ENCODE results near the gene AGBL1. TPM values are rescaled to one million over a fixed set of nuclear protein-coding genes. Genes with fewer than 3 reads are reported as not detected.

The AGBL1 gene
- total RNA-seq, 4 donors from 2014 or later: 0.40 TPM; not detected in 3

DNA sequence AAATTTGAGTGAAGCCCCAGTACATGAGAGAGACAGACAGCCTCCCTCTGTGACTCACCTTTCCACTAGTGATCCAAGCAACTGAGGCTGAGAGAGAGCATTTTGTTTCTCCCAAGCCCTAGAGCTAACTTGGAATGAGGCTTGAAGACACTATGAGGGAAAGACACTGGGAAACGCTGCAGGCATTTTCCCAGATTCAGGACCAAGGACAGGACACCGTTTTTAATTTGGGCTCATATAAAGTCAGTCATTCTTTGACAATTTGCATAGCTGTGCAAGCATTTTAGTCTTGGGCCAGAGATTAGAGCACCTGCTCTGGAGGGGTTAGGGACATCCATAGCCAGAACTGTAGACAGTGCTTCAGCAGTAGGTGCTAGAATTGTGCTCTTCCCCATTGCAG lies 249.0 kb downstream of the AGBL1 start:
- peaks cover 0 to 10% (median 0%) of the 10 kb centered on the region in 4 donors for H3K9me3 ChIP-seq
- H3K36me3 ChIP-seq: no peaks in the 10 kb centered on the region
- no peak for TF ChIP-seq POLR2A (IDR thresholded peaks at IDR 0.05)
- no peak overlapping the region for H3K4me3 ChIP-seq
- no peak for DNase-seq
- no peaks in the 10 kb centered on the region for H3K27me3 ChIP-seq
- no peak overlapping the region for H3K27ac ChIP-seq
- no peaks in the 10 kb centered on the region for H3K4me1 ChIP-seq

- TF ChIP-seq, protein P1, sequence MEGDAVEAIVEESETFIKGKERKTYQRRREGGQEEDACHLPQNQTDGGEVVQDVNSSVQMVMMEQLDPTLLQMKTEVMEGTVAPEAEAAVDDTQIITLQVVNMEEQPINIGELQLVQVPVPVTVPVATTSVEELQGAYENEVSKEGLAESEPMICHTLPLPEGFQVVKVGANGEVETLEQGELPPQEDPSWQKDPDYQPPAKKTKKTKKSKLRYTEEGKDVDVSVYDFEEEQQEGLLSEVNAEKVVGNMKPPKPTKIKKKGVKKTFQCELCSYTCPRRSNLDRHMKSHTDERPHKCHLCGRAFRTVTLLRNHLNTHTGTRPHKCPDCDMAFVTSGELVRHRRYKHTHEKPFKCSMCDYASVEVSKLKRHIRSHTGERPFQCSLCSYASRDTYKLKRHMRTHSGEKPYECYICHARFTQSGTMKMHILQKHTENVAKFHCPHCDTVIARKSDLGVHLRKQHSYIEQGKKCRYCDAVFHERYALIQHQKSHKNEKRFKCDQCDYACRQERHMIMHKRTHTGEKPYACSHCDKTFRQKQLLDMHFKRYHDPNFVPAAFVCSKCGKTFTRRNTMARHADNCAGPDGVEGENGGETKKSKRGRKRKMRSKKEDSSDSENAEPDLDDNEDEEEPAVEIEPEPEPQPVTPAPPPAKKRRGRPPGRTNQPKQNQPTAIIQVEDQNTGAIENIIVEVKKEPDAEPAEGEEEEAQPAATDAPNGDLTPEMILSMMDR (IDR thresholded peaks at IDR 0.05): no peak
- TF ChIP-seq POLR2A (IDR thresholded peaks at IDR 0.05): no peak
- no peak overlapping the region for H3K4me3 ChIP-seq
- H3K9me3 ChIP-seq: peaks cover 0 to 10% (median 0%) of the 10 kb centered on the region in 4 donors
- H3K36me3 ChIP-seq: no peaks in the 10 kb centered on the region
- H3K4me1 ChIP-seq: no peaks in the 10 kb centered on the region
- DNase-seq: no peak
- no peaks in the 10 kb centered on the region for H3K27me3 ChIP-seq
- no peak overlapping the region for H3K27ac ChIP-seq
Observed at GRCh38 chr15:86329311-86330013, 249.8 kb downstream of the AGBL1 start.

DNA sequence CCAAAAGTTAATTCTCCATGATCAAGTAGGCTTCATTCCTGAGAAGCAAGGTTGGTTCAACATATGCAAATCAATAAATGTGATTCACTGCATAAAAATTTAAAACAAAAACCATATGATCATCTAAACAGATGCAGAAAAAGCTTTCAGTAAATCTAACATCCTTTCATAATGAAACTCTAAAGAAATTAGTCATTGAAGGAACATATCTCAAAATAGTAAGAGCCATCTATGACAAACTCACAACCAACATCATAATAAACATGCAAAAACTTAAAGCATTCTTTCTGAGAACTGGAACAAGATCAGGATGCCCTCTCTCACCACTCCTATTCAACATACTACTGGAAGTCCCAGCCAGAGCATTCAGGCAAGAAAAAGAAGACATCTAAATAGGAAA lies 254.1 kb downstream of the AGBL1 start:
- TF ChIP-seq, protein P1 (IDR thresholded peaks at IDR 0.05): no peak
- TF ChIP-seq POLR2A (IDR thresholded peaks at IDR 0.05): no peak
- no peak for DNase-seq
- Histone ChIP-seq H3K27me3 (no peaks in the 10 kb centered on the region), H3K4me3 (no peak overlapping the region), H3K36me3 (no peaks in the 10 kb centered on the region), H3K9me3 (peaks cover 0 to 10% (median 0%) of the 10 kb centered on the region in 4 donors), H3K4me1 (no peaks in the 10 kb centered on the region), H3K27ac (no peak overlapping the region)

DNA sequence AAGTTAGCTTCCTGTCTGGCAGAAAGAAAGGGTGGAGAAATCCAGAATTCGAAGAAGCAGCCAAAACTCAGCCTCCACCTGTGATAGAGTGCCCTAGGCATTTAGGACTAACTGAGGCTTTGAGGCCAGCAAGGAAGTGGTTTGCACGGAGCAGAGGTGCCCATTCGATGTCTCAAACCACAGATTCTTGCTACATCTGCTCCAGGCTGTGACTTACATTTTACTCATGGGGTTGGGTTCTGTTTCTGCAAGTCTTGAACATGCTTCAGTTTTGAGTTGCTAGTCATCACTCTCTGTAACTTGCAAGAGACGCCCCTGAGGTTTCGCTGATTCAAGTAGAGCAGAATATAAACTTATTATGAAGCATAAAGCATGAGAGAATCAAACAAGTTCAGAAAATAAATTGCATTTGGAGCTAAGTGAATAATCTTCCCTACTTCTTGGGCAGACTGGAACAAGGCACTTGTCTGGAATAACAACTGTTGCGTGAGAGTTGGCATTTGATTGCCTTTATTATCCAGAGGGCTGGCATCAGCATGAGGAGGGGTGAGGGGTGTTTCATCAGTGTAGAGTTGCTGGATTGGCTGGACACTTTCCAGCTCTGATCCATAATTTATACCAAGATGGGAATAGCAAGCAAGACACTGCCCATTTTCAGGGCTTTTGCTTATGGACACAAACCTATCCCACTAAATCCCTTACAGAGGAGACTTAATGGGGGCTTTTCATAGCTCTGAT lies 256.5 kb downstream of the AGBL1 start:
- no peaks in the 10 kb centered on the region for H3K9me3 ChIP-seq
- DNase-seq: no peak
- no peaks in the 10 kb centered on the region for H3K27me3 ChIP-seq
- H3K36me3 ChIP-seq: no peaks in the 10 kb centered on the region
- H3K27ac ChIP-seq: no peak overlapping the region
- no peaks in the 10 kb centered on the region for H3K4me1 ChIP-seq
- H3K4me3 ChIP-seq: no peak overlapping the region
- TF ChIP-seq, protein P1 (IDR thresholded peaks at IDR 0.05): no peak
- no peak for TF ChIP-seq POLR2A (IDR thresholded peaks at IDR 0.05)

GRCh38 chr15:86337071-86337470 lies 257.4 kb downstream of the AGBL1 start:
- no peaks in the 10 kb centered on the region for H3K9me3 ChIP-seq
- no peaks in the 10 kb centered on the region for H3K36me3 ChIP-seq
- DNase-seq: no peak
- H3K27me3 ChIP-seq: no peaks in the 10 kb centered on the region
- H3K4me1 ChIP-seq: no peaks in the 10 kb centered on the region
- no peak overlapping the region for H3K4me3 ChIP-seq
- H3K27ac ChIP-seq: no peak overlapping the region
- TF ChIP-seq POLR2A (IDR thresholded peaks at IDR 0.05): no peak
- TF ChIP-seq, protein P1 (IDR thresholded peaks at IDR 0.05): no peak

DNA sequence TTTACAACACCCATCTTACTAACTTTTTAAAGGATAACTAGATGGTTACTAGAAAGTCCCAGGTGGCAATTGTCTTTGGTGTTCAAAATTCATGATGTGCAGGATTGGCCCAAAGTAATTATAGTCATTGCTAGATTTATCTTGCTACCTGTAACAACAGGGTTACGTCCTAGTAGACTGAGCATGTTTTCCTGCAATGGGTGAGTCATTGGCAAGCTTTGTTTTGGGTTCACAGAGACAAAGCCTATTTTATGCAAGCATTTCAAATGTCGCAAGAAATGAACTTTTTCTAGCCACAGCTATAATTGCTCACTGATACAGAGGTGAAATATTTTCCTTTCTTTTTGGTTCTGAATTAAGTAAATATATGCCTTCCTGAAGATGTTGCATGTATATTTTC lies 267.6 kb downstream of the AGBL1 start:
- no peaks in the 10 kb centered on the region for H3K4me1 ChIP-seq
- no peaks in the 10 kb centered on the region for H3K9me3 ChIP-seq
- no peak for DNase-seq
- H3K27me3 ChIP-seq: no peaks in the 10 kb centered on the region
- no peak overlapping the region for H3K27ac ChIP-seq
- TF ChIP-seq, protein P1 (IDR thresholded peaks at IDR 0.05): no peak
- no peak for TF ChIP-seq POLR2A (IDR thresholded peaks at IDR 0.05)
- no peaks in the 10 kb centered on the region for H3K36me3 ChIP-seq
- H3K4me3 ChIP-seq: no peak overlapping the region

All from Peyer's patch (tissue), 4 donors.